WTC11 (cell line): ENCODE measurements around the gene LCE2D. TPM values are rescaled to one million over a fixed set of nuclear protein-coding genes. Genes with fewer than 3 reads are reported as not detected.

ENCODE experiments used
- ATAC-seq: fragments of 200-7000 bp; cut with Tn5 transposase; 2 replicates; pipeline ENCODE4 v1.10.0; 2021; ENCODE audit warnings: mild to moderate bottlenecking, moderate library complexity
- CTCF ChIA-PET: fragments of 300-600 bp; sonication (Branson Sonifier 250); formaldehyde crosslinking; loops from one replicate; lab custom pipeline; 2021; ENCODE audit warnings: antibody characterized with exemption; lab: Charles Lee
- POLR2A ChIA-PET: fragments of 350-600 bp; sonication (Branson Sonifier 250); formaldehyde crosslinking; loops from one replicate; lab custom pipeline; 2021; ENCODE audit warnings: antibody characterized with exemption; lab: Charles Lee
- DNase-seq: peaks from one replicate; pipeline ENCODE4 v3.0.0; 2021; ENCODE audit warnings: low spot score
- H3K27ac Mint-ChIP-seq: 2 replicates; pipeline ENCODE4 v1.8.0; 2021; ENCODE audit warnings: mixed read lengths
- H3K27me3 Mint-ChIP-seq: 2 replicates; pipeline ENCODE4 v1.8.0; 2021; ENCODE audit warnings: low read depth, mild to moderate bottlenecking, moderate library complexity, mixed read lengths
- H3K36me3 Mint-ChIP-seq: 2 replicates; pipeline ENCODE4 v1.8.0; 2021; ENCODE audit warnings: mixed read lengths
- H3K4me1 Mint-ChIP-seq: 2 replicates; pipeline ENCODE4 v1.8.0; 2022; ENCODE audit warnings: mixed read lengths
- H3K4me3 Mint-ChIP-seq: 2 replicates; pipeline ENCODE4 v1.8.0; 2021; ENCODE audit warnings: mild to moderate bottlenecking, moderate library complexity, mixed read lengths
- H3K9me3 Mint-ChIP-seq: 2 replicates; pipeline ENCODE4 v1.8.0; 2021; ENCODE audit warnings: mixed read lengths
- ATF1 ChIP-seq: sonication (generic); formaldehyde crosslinking; IDR thresholded peaks from 2 replicates; pipeline ENCODE4 v1.8.1; 2023; ENCODE audit warnings: mild to moderate bottlenecking, moderate library complexity, missing genetic modification reagents
- ELF4 ChIP-seq: sonication (generic); formaldehyde crosslinking; IDR thresholded peaks from 2 replicates; pipeline ENCODE4 v1.8.1; 2022; ENCODE audit warnings: low read depth, mild to moderate bottlenecking, moderate library complexity, missing genetic modification reagents
- EMX1 ChIP-seq: fragments of 250-450 bp; sonication (Bioruptor Pico); IDR thresholded peaks from 2 replicates; pipeline ENCODE4 v1.8.0; 2021; ENCODE audit warnings: mild to moderate bottlenecking
- ETV6 ChIP-seq: sonication (generic); formaldehyde crosslinking; IDR thresholded peaks from 2 replicates; pipeline ENCODE4 v1.8.1; 2022; ENCODE audit warnings: mild to moderate bottlenecking, missing genetic modification reagents
- FOXP1 ChIP-seq: sonication (generic); formaldehyde crosslinking; IDR thresholded peaks from 2 replicates; pipeline ENCODE4 v1.8.0; 2022; ENCODE audit warnings: missing genetic modification reagents, mild to moderate bottlenecking, moderate library complexity, borderline replicate concordance
- GTF2I ChIP-seq: fragments of 250-450 bp; sonication (Bioruptor Pico); conservative IDR thresholded peaks from 2 replicates; pipeline ENCODE4 v1.4.0; 2021; ENCODE audit warnings: mild to moderate bottlenecking
- HMGXB4 ChIP-seq: sonication (generic); formaldehyde crosslinking; IDR thresholded peaks from 2 replicates; pipeline ENCODE4 v1.8.1; 2023; ENCODE audit warnings: mild to moderate bottlenecking, moderate library complexity, missing genetic modification reagents
- KAT7 ChIP-seq: sonication (generic); formaldehyde crosslinking; IDR thresholded peaks from 2 replicates; pipeline ENCODE4 v1.8.1; 2023; ENCODE audit warnings: missing genetic modification reagents, mild to moderate bottlenecking, borderline replicate concordance
- MAX ChIP-seq: sonication (generic); formaldehyde crosslinking; IDR thresholded peaks from 2 replicates; pipeline ENCODE4 v1.8.0; 2022; ENCODE audit warnings: mild to moderate bottlenecking, missing genetic modification reagents
- MXD4 ChIP-seq: fragments of 250-450 bp; sonication (Bioruptor Pico); IDR thresholded peaks from 2 replicates; pipeline ENCODE4 v1.8.0; 2021; ENCODE audit warnings: mild to moderate bottlenecking, moderate library complexity, borderline replicate concordance
- NR3C1 ChIP-seq: sonication (generic); formaldehyde crosslinking; conservative IDR thresholded peaks from 2 replicates; pipeline ENCODE4 v1.8.1; 2023; ENCODE audit warnings: low read depth, mild to moderate bottlenecking, missing genetic modification reagents
- OVOL2 ChIP-seq: fragments of 250-450 bp; sonication (Bioruptor Pico); IDR thresholded peaks from 2 replicates; pipeline ENCODE4 v1.9.0; 2021; ENCODE audit warnings: mild to moderate bottlenecking, borderline replicate concordance
- PRDM15 ChIP-seq: sonication (generic); formaldehyde crosslinking; IDR thresholded peaks from 2 replicates; pipeline ENCODE4 v1.8.0; 2022; ENCODE audit warnings: missing genetic modification reagents
- RELA ChIP-seq: sonication (generic); formaldehyde crosslinking; IDR thresholded peaks from 2 replicates; pipeline ENCODE4 v1.8.1; 2022; ENCODE audit warnings: missing genetic modification reagents, mild to moderate bottlenecking, borderline replicate concordance
- SMAD4 ChIP-seq: sonication (generic); formaldehyde crosslinking; IDR thresholded peaks from 2 replicates; pipeline ENCODE4 v1.8.0; 2022; ENCODE audit warnings: mild to moderate bottlenecking, missing genetic modification reagents
- SOX15 ChIP-seq: fragments of 250-450 bp; sonication (Bioruptor Pico); IDR thresholded peaks from 2 replicates; pipeline ENCODE4 v1.9.0; 2021; ENCODE audit warnings: mild to moderate bottlenecking
- SP1 ChIP-seq: sonication (generic); formaldehyde crosslinking; conservative IDR thresholded peaks from 2 replicates; pipeline ENCODE4 v1.8.1; 2022; ENCODE audit warnings: missing genetic modification reagents
- TCF7 ChIP-seq: sonication (generic); formaldehyde crosslinking; IDR thresholded peaks from 2 replicates; pipeline ENCODE4 v1.8.0; 2022; ENCODE audit warnings: mild to moderate bottlenecking, low read depth, missing genetic modification reagents, moderate library complexity
- TP53 ChIP-seq: sonication (generic); formaldehyde crosslinking; IDR thresholded peaks from 2 replicates; pipeline ENCODE4 v1.8.1; 2023; ENCODE audit warnings: mild to moderate bottlenecking, missing genetic modification reagents
- ZNF281 ChIP-seq: sonication (generic); formaldehyde crosslinking; IDR thresholded peaks from 2 replicates; pipeline ENCODE4 v1.8.0; 2023; ENCODE audit warnings: mild to moderate bottlenecking, missing genetic modification reagents
- ZNF425 ChIP-seq: fragments of 250-450 bp; sonication (Bioruptor Pico); conservative IDR thresholded peaks from 2 replicates; pipeline ENCODE4 v1.9.0; 2021; ENCODE audit warnings: mild to moderate bottlenecking
- total RNA-seq: library from RNA; stranded (reverse); gene quantifications from 3 replicates; pipeline ENCODE4 v1.2.3, GENCODE V29; 2021
- TF ChIP-seq, protein P1 (sequence below): sonication (generic); formaldehyde crosslinking; IDR thresholded peaks from 2 replicates; pipeline ENCODE4 v1.8.1; 2022; ENCODE audit warnings: missing genetic modification reagents, borderline replicate concordance
- TF ChIP-seq, protein P2 (sequence below): sonication (generic); formaldehyde crosslinking; IDR thresholded peaks from 2 replicates; pipeline ENCODE4 v1.8.0; 2022; ENCODE audit warnings: mild to moderate bottlenecking, missing genetic modification reagents

LCE2D gene
- total RNA-seq, 1 experiment from 2014 or later, result not detected

DNA sequence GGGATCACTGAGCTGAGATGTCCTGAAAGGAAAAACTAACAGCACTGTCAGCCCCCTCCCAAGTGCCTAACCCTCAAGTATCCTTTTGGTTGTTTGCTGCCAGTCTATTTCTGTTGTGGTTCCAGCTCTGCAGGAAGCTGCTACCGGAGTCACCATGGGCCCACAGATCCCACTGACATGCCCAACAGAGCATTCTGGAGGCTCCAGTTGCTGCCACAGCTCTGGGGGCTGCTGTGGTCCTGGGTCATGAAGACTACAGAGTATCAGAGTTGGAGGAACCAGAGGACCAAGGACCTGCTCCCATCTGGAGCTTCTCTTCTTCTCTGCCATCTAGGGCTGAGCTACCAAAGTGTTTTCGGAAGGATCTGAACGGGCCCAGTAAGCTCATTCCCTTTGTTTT, 41.2 kb upstream of the LCE2D start:
- POLR2A ChIA-PET, result no interaction called here
- Mint-ChIP-seq H3K9me3 (peaks cover 84% of the 10 kb centered on the region), H3K36me3 (peaks cover 68% of the 10 kb centered on the region), H3K27ac (no peak overlapping the region), H3K4me1 (no peaks in the 10 kb centered on the region), H3K4me3 (no peak overlapping the region), H3K27me3 (peaks cover 8% of the 10 kb centered on the region)
- ATAC-seq (no peak), DNase-seq (no peak)
- CTCF ChIA-PET, result no interaction called here
- TF ChIP-seq SP1 (no peak), ELF4 (CRISPR knock-in tag) (no peak), TCF7 (CRISPR knock-in tag) (no peak), MAX (no peak), ETV6 (CRISPR knock-in tag) (no peak), OVOL2 (CRISPR knock-in tag) (no peak), GTF2I (CRISPR knock-in tag) (no peak), PRDM15 (CRISPR knock-in tag) (no peak), TP53 (CRISPR knock-in tag) (no peak), RELA (no peak), KAT7 (CRISPR knock-in tag) (no peak), ATF1 (CRISPR knock-in tag) (no peak), FOXP1 (CRISPR knock-in tag) (no peak)
- TF ChIP-seq, protein P1, sequence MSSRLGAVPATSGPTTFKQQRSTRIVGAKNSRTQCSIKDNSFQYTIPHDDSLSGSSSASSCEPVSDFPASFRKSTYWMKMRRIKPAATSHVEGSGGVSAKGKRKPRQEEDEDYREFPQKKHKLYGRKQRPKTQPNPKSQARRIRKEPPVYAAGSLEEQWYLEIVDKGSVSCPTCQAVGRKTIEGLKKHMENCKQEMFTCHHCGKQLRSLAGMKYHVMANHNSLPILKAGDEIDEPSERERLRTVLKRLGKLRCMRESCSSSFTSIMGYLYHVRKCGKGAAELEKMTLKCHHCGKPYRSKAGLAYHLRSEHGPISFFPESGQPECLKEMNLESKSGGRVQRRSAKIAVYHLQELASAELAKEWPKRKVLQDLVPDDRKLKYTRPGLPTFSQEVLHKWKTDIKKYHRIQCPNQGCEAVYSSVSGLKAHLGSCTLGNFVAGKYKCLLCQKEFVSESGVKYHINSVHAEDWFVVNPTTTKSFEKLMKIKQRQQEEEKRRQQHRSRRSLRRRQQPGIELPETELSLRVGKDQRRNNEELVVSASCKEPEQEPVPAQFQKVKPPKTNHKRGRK (CRISPR knock-in tag), result no peak
- TF ChIP-seq, protein P2, sequence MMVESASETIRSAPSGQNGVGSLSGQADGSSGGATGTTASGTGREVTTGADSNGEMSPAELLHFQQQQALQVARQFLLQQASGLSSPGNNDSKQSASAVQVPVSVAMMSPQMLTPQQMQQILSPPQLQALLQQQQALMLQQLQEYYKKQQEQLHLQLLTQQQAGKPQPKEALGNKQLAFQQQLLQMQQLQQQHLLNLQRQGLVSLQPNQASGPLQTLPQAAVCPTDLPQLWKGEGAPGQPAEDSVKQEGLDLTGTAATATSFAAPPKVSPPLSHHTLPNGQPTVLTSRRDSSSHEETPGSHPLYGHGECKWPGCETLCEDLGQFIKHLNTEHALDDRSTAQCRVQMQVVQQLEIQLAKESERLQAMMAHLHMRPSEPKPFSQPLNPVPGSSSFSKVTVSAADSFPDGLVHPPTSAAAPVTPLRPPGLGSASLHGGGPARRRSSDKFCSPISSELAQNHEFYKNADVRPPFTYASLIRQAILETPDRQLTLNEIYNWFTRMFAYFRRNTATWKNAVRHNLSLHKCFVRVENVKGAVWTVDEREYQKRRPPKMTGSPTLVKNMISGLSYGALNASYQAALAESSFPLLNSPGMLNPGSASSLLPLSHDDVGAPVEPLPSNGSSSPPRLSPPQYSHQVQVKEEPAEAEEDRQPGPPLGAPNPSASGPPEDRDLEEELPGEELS (CRISPR knock-in tag), result no peak

DNA sequence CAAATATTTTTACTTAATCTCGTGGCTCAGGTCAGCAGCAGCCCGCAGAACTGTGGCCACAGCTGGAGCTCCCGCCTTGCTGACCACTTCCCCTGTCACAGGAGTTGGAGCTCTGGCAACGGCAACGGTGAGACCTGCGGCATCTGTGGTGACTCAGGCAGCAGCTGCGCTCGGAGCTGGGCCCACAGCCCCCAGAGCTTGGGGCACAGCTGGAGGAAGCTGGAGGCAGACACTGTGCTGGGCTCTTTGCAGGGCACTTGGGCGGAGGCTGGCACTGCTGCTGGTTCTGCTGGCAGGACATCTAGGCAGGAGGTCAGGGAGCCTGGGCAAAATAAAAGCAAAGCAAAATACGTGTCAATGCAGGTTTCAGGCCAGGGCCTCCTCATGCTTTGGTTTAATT, 40.4 kb upstream of the LCE2D start, which contains the start of gene LCE3A:
Gene LCE3A (minus strand): TSS at position 301 of the 400 bp plus-strand sequence. CDS start 0 bp downstream, at position 301.
- no peak for DNase-seq
- H3K27ac Mint-ChIP-seq, result no peak within 1 kb of the TSS
- H3K27me3 Mint-ChIP-seq, result peaks cover 8% of the 10 kb centered on the region; the same call in 1 of the 2 replicates
- H3K36me3 Mint-ChIP-seq, result peaks cover 70% of the 10 kb centered on the region
- no peaks in the 10 kb centered on the region for H3K4me1 Mint-ChIP-seq
- peaks cover 87% of the 10 kb centered on the region for H3K9me3 Mint-ChIP-seq
- no peak for ATAC-seq
- CTCF ChIA-PET, result no interaction called here
- H3K4me3 Mint-ChIP-seq, result no peak within 1 kb of the TSS
- POLR2A ChIA-PET, result no interaction called here
- no peak for TF ChIP-seq NR3C1
- no peak for TF ChIP-seq ZNF281
- TF ChIP-seq SOX15 (CRISPR knock-in tag), result no peak
- TF ChIP-seq SMAD4 (CRISPR knock-in tag), result no peak
- no peak for TF ChIP-seq EMX1 (CRISPR knock-in tag)
- no peak for TF ChIP-seq ZNF425 (CRISPR knock-in tag)
- TF ChIP-seq MXD4 (CRISPR knock-in tag), result no peak
- no peak for TF ChIP-seq HMGXB4 (CRISPR knock-in tag)
